GM23338 (cell line): Measurements from ENCODE around the gene MFSD6. TPM values are rescaled to one million over a fixed set of nuclear protein-coding genes. Genes with fewer than 3 reads are reported as not detected.
"Not testable (repeated sequence)": the region's sequence is repeated elsewhere in the genome, so short reads cannot be mapped to it uniquely, and the experiment has no call there.

Experiments used
- ATAC-seq: fragments of 200-7000 bp; cut with Tn5 transposase; 3 replicates; pipeline ENCODE4 v1.9.1; 2020
- DNase-seq: peaks from one replicate; pipeline ENCODE4 v3.0.0-alpha.2; 2015; ENCODE audit warnings: low spot score
- H2AFZ ChIP-seq: fragments of 200-600 bp; sonication (generic); 2 replicates; pipeline ENCODE4 v1.8.0; 2016; ENCODE audit warnings: antibody characterized with exemption, mild to moderate bottlenecking, moderate library complexity
- H3F3A ChIP-seq: fragments of 200-600 bp; sonication (generic); replicated peaks from 2 replicates; pipeline ENCODE4 v1.8.0; 2017; ENCODE audit warnings: antibody characterized with exemption, mixed run types, low read depth
- H3K27ac ChIP-seq: fragments of 200-600 bp; sonication (generic); 2 replicates; pipeline ENCODE4 v1.6.1; 2016; ENCODE audit warnings: low read depth
- H3K27me3 ChIP-seq: fragments of 200-600 bp; sonication (generic); 2 replicates; pipeline ENCODE4 v1.8.0; 2016; ENCODE audit warnings: mild to moderate bottlenecking, mixed run types, moderate library complexity; ENCODE audit not compliant: insufficient read depth
- H3K36me3 ChIP-seq: fragments of 200-600 bp; sonication (generic); 2 replicates; pipeline ENCODE4 v1.8.0; 2016; ENCODE audit warnings: mild to moderate bottlenecking; ENCODE audit not compliant: insufficient read depth
- H3K4me1 ChIP-seq: fragments of 200-600 bp; sonication (generic); 2 replicates; pipeline ENCODE4 v1.8.0; 2016; ENCODE audit warnings: mild to moderate bottlenecking, moderate library complexity; ENCODE audit not compliant: insufficient read depth
- H3K4me2 ChIP-seq: fragments of 200-600 bp; sonication (generic); 2 replicates; pipeline ENCODE4 v1.7.1; 2017; ENCODE audit warnings: mixed run types
- H3K4me3 ChIP-seq: fragments of 200-600 bp; sonication (generic); 2 replicates; pipeline ENCODE4 v1.6.1; 2016; ENCODE audit warnings: mixed run types
- H3K79me2 ChIP-seq: fragments of 200-600 bp; sonication (generic); replicated peaks from 2 replicates; pipeline ENCODE4 v1.8.0; 2017; ENCODE audit warnings: mild to moderate bottlenecking; ENCODE audit not compliant: insufficient read depth
- H3K9me2 ChIP-seq: fragments of 200-600 bp; sonication (generic); 2 replicates; pipeline ENCODE4 v1.8.0; 2017; ENCODE audit not compliant: insufficient read depth
- H4K20me1 ChIP-seq: fragments of 200-600 bp; sonication (generic); replicated peaks from 2 replicates; pipeline ENCODE4 v1.8.0; 2017; ENCODE audit warnings: mild to moderate bottlenecking; ENCODE audit not compliant: insufficient read depth
- H3K27ac Mint-ChIP-seq: 2 replicates; pipeline ENCODE4 v1.8.0; 2020; ENCODE audit warnings: inconsistent platforms, mild to moderate bottlenecking, moderate library complexity, mixed read lengths
- H3K27me3 Mint-ChIP-seq: 3 replicates; pipeline ENCODE4 v1.8.0; 2022; ENCODE audit warnings: low read depth, mild to moderate bottlenecking, moderate library complexity, mixed read lengths, inconsistent platforms; ENCODE audit not compliant: insufficient read depth, poor library complexity
- H3K36me3 Mint-ChIP-seq: 3 replicates; pipeline ENCODE4 v1.8.0; 2021; ENCODE audit warnings: low read depth, mild to moderate bottlenecking, inconsistent platforms, moderate library complexity, mixed read lengths
- H3K4me1 Mint-ChIP-seq: 3 replicates; pipeline ENCODE4 v1.8.0; 2020; ENCODE audit warnings: mild to moderate bottlenecking, inconsistent platforms, mixed read lengths
- H3K4me3 Mint-ChIP-seq: 3 replicates; pipeline ENCODE4 v1.8.0; 2021; ENCODE audit warnings: moderate library complexity, mild to moderate bottlenecking, inconsistent platforms, mixed read lengths
- H3K9me3 Mint-ChIP-seq: 3 replicates; pipeline ENCODE4 v1.8.0; 2020; ENCODE audit warnings: moderate library complexity, mild to moderate bottlenecking, inconsistent platforms, mixed read lengths
- CREB1 ChIP-seq: fragments of 250-450 bp; sonication (Bioruptor Pico); IDR thresholded peaks from 2 replicates; pipeline ENCODE4 v1.5.0; 2020; ENCODE audit warnings: low read depth, mild to moderate bottlenecking, moderate library complexity
- CTCF ChIP-seq, 2 experiments: fragments of 200-600 bp in 1 of 2; sonication (generic) in 1 of 2; conservative IDR thresholded peaks; 2 replicates each; pipeline versions ENCODE4 v1.5.1 to v1.6.1; 2016 to 2017; ENCODE audit warnings: antibody characterized with exemption in 2 of 2, low read depth in 2 of 2, mild to moderate bottlenecking in 2 of 2, moderate library complexity in 1 of 2
- ETS1 ChIP-seq: IDR thresholded peaks from 2 replicates; pipeline ENCODE4 v1.6.1; 2016; ENCODE audit warnings: antibody characterized with exemption
- EZH2 ChIP-seq: fragments of 200-600 bp; sonication (generic); IDR thresholded peaks from one replicate; pipeline ENCODE4 v1.8.0; 2017; ENCODE audit warnings: antibody characterized with exemption, mild to moderate bottlenecking, low read depth; ENCODE audit not compliant: unreplicated experiment
- EZH2phosphoT487 ChIP-seq: fragments of 200-600 bp; sonication (generic); IDR thresholded peaks from one replicate; pipeline ENCODE4 v1.8.1; 2018; ENCODE audit warnings: antibody characterized with exemption; ENCODE audit not compliant: unreplicated experiment
- JUNB ChIP-seq: IDR thresholded peaks from one replicate; pipeline ENCODE4 v1.6.1; 2016; ENCODE audit warnings: antibody characterized with exemption; ENCODE audit not compliant: unreplicated experiment
- NANOG ChIP-seq: IDR thresholded peaks from 2 replicates; pipeline ENCODE4 v1.6.1; 2016; ENCODE audit warnings: antibody characterized with exemption, borderline replicate concordance
- POLR2AphosphoS5 ChIP-seq: IDR thresholded peaks from 2 replicates; pipeline ENCODE4 v1.6.1; 2016; ENCODE audit warnings: antibody characterized with exemption, low read depth
- ZNF114 ChIP-seq: fragments of 250-450 bp; sonication (Bioruptor Pico); IDR thresholded peaks from 2 replicates; pipeline ENCODE4 v1.5.0; 2020; ENCODE audit warnings: mild to moderate bottlenecking, moderate library complexity
- ZNF331 ChIP-seq: fragments of 250-450 bp; sonication (Bioruptor Pico); IDR thresholded peaks from 2 replicates; pipeline ENCODE4 v1.5.0; 2020; ENCODE audit warnings: low read depth, mild to moderate bottlenecking, moderate library complexity
- polyA plus RNA-seq: library from polyadenylated mRNA; unstranded; fragments of >200 nt; fragmentation: Nextera tagmentation; extraction: Ambion mirVana; gene quantifications from 2 replicates; pipeline ENCODE4 v1.2.1, GENCODE V29; 2016
- total RNA-seq: library from RNA; depleted of rRNA; stranded (reverse); fragments of >200 nt; shearing (Covaris generic); gene quantifications from 2 replicates; pipeline ENCODE4 v1.2.3, GENCODE V29; 2014

Gene MFSD6
- total and polyA plus RNA-seq, 2 experiments from 2014 or later = 2.3 to 9.6 TPM

- not testable (repeated sequence) for DNase-seq, H3K4me2 ChIP-seq, H3K27me3 ChIP-seq, H3K27ac Mint-ChIP-seq, H3K9me2 ChIP-seq, H3K36me3 Mint-ChIP-seq, ATAC-seq, H3K4me3 ChIP-seq, H3K9me3 Mint-ChIP-seq, H3K27ac ChIP-seq, H3F3A ChIP-seq, H3K36me3 ChIP-seq, H3K79me2 ChIP-seq, H3K4me1 Mint-ChIP-seq, H4K20me1 ChIP-seq, H3K27me3 Mint-ChIP-seq, H3K4me3 Mint-ChIP-seq, H2AFZ ChIP-seq, H3K4me1 ChIP-seq
Measured at GRCh38 chr2:190509895-190510294, 101.7 kb downstream of the MFSD6 start.

- Mint-ChIP-seq H3K4me3 (no peak overlapping the region), H3K27me3 (no peaks in the 10 kb centered on the region), H3K36me3 (no peaks in the 10 kb centered on the region), H3K9me3 (no peaks in the 10 kb centered on the region), H3K4me1 (no peaks in the 10 kb centered on the region; the same call in none of the 3 replicates), H3K27ac (no peak overlapping the region)
- Histone ChIP-seq H3K79me2 (no peaks in the 10 kb centered on the region), H3K4me3 (no peak overlapping the region), H3K4me2 (no peak overlapping the region), H2AFZ (no peak overlapping the region), H3F3A (no peaks in the 10 kb centered on the region), H3K9me2 (no peaks in the 10 kb centered on the region), H3K27ac (no peak overlapping the region), H3K36me3 (no peaks in the 10 kb centered on the region), H4K20me1 (no peaks in the 10 kb centered on the region), H3K27me3 (no peaks in the 10 kb centered on the region), H3K4me1 (no peaks in the 10 kb centered on the region)
- TF ChIP-seq CTCF (conservative IDR thresholded peaks at IDR 0.05; ENCODE audit: low read depth in 2 of 2) (peak; percentile 64 to 69), CREB1 (no peak)
- ATAC-seq (peak; percentile 27; the same call in 2 of the 3 replicates), DNase-seq (peak; percentile 41)
Measured at GRCh38 chr2:190511104-190511503, 102.9 kb downstream of the MFSD6 start.

GRCh38 chr2:190512539-190513095 lies 104.5 kb downstream of the MFSD6 start:
- ATAC-seq = no peak
- Histone ChIP-seq H3K36me3 (no peaks in the 10 kb centered on the region), H3K27ac (no peak overlapping the region), H3K4me3 (no peak overlapping the region), H2AFZ (no peak overlapping the region), H3K4me1 (no peaks in the 10 kb centered on the region), H3K79me2 (no peaks in the 10 kb centered on the region), H3K27me3 (no peaks in the 10 kb centered on the region), H3F3A (no peaks in the 10 kb centered on the region), H4K20me1 (no peaks in the 10 kb centered on the region), H3K9me2 (no peaks in the 10 kb centered on the region), H3K4me2 (no peak overlapping the region)
- no peaks in the 10 kb centered on the region for H3K27me3 Mint-ChIP-seq
- H3K4me1 Mint-ChIP-seq = no peaks in the 10 kb centered on the region
- no peak overlapping the region for H3K27ac Mint-ChIP-seq
- no peaks in the 10 kb centered on the region for H3K9me3 Mint-ChIP-seq
- H3K4me3 Mint-ChIP-seq = no peak overlapping the region
- no peak for DNase-seq
- H3K36me3 Mint-ChIP-seq = no peaks in the 10 kb centered on the region
- TF ChIP-seq CREB1 = no peak
- no peak for TF ChIP-seq POLR2AphosphoS5
- TF ChIP-seq JUNB = no peak
- no peak for TF ChIP-seq EZH2
- TF ChIP-seq EZH2phosphoT487 = no peak
- no peak for TF ChIP-seq NANOG
- TF ChIP-seq ZNF114 (CRISPR knock-in tag) = no peak
- no peak for TF ChIP-seq CTCF (conservative IDR thresholded peaks at IDR 0.05; ENCODE audit: low read depth in 2 of 2)
- no peak for TF ChIP-seq ZNF331 (CRISPR knock-in tag)
- TF ChIP-seq ETS1 = no peak
